ENCODE measurements around the gene SLF2.

GRCh38 chr10:100978901-100979195 is 66.1 kb downstream of the SLF2 start:
- TF ChIP-seq EZH2 (optimal IDR thresholded peaks at IDR 0.05; ENCODE audit: low read depth, low read length) = no peak
- TF ChIP-seq, protein P1, sequence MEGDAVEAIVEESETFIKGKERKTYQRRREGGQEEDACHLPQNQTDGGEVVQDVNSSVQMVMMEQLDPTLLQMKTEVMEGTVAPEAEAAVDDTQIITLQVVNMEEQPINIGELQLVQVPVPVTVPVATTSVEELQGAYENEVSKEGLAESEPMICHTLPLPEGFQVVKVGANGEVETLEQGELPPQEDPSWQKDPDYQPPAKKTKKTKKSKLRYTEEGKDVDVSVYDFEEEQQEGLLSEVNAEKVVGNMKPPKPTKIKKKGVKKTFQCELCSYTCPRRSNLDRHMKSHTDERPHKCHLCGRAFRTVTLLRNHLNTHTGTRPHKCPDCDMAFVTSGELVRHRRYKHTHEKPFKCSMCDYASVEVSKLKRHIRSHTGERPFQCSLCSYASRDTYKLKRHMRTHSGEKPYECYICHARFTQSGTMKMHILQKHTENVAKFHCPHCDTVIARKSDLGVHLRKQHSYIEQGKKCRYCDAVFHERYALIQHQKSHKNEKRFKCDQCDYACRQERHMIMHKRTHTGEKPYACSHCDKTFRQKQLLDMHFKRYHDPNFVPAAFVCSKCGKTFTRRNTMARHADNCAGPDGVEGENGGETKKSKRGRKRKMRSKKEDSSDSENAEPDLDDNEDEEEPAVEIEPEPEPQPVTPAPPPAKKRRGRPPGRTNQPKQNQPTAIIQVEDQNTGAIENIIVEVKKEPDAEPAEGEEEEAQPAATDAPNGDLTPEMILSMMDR (IDR thresholded peaks at IDR 0.05; ENCODE audit: low read length) = no peak
